ENCODE measurements around the gene AK9. TPM values are rescaled to one million over a fixed set of nuclear protein-coding genes. Genes with fewer than 3 reads are reported as not detected.

The AK9 gene
- total RNA-seq, 5 donors from 2014 or later (not counting 1 experiment from before 2014, with no cell fraction given), result 7.9 to 12.6 (median 10.2) TPM

DNA sequence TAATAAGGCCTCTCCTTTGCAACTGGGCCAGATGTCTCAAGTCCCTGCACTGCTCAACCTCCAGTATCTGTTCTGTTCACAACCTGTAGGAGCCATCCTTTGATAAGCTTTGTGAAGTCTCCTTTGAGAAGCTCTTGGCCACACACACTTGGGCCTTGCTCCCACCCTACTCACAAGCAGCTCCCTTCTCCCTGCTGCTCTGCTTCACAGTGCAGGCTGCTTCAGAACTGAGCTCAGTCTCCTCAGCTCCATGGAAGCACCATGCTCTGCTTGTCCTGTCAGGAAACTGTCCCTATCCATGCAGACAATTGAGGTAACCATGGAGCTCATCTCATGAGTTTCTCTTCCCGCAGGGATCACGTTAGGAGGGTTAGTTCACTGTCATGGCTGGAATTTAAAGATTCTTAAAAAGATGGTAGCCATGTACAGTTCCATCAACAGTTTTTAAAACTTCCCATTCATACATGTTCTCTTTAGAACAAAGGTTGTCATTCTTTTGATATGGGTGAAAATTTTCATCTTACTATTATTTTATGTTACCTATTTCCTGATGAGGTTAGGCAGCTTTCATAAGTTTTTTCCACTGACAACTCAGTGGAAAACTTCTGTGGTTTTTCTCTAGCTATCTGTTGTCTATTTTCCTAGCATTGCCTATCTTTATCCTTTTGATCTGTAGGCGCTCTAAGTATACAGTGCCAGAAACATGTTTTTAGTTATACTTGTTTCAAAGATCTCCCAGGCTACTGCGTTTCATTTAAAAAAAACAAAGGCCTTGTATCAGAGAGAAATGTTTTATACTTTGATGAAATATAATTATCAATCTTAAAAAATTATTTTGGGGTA lies 62.6 kb downstream of the AK9 start:
- ChIA-PET POLR2A (no interaction called here), CTCF (no interaction called here)
- peaks cover 39% of the 10 kb centered on the region for H3K36me3 Mint-ChIP-seq
- no peak for DNase-seq
- Histone ChIP-seq H3K9me3 (peaks cover 3% of the 10 kb centered on the region), H3K4me3 (ENCODE audit: control insufficient read depth in 1 of 2, extremely low read depth in 1 of 2, low read length in 1 of 2) (no peak overlapping the region), H3K36me3 (ENCODE audit: control insufficient read depth in 2 of 2, extremely low read depth in 1 of 2, insufficient read depth in 1 of 2, low read length in 1 of 2) (no peaks in the 10 kb centered on the region), H3K27ac (ENCODE audit: low read length) (no peak overlapping the region), H3K27me3 (replicated peaks in 1 of 2; ENCODE audit: control insufficient read depth in 2 of 2, extremely low read depth in 1 of 2, insufficient read depth in 2 of 2, low read length in 1 of 2) (no peaks in the 10 kb centered on the region), H3K4me1 (ENCODE audit: control insufficient read depth in 1 of 2, extremely low read depth in 1 of 2, insufficient read depth in 2 of 2, low read length in 2 of 2) (peaks cover 5 to 13% of the 10 kb centered on the region in 2 experiments)
- H3K27me3 Mint-ChIP-seq, result no peaks in the 10 kb centered on the region
- peaks cover 5 to 17% (median 11%) of the 10 kb centered on the region in 3 donors for H3K9me3 Mint-ChIP-seq
- H3K27ac Mint-ChIP-seq, result no peak overlapping the region
- H3K4me3 Mint-ChIP-seq, result peak overlapping the region in 1 of 3 donors; percentile 50
- no CpG with 5 or more reads among the region's 4 CpGs for WGBS (ENCODE audit: insufficient coverage)
- H3K4me1 Mint-ChIP-seq, result peaks cover 9 to 17% (median 13%) of the 10 kb centered on the region in 3 donors
- peak in 1 of 4 experiments; percentile 57 for ATAC-seq (replicated peaks in 1 of 4)

- 100% methylated on average over 1 of the region's 2 CpGs for WGBS (ENCODE audit: insufficient coverage)
- CTCF ChIA-PET, result interaction anchor here (0.5 to 0.7 kb wide), 7 partner anchors 16 to 1084 kb away, joined by 3 to 8 read pairs (median 3); no protein-coding TSS in a partner anchor
- Histone ChIP-seq H3K36me3 (ENCODE audit: control insufficient read depth in 2 of 2, extremely low read depth in 1 of 2, insufficient read depth in 1 of 2, low read length in 1 of 2) (no peaks in the 10 kb centered on the region), H3K4me1 (ENCODE audit: control insufficient read depth in 1 of 2, extremely low read depth in 1 of 2, insufficient read depth in 2 of 2, low read length in 2 of 2) (peaks cover 5 to 13% of the 10 kb centered on the region in 2 experiments), H3K4me3 (ENCODE audit: control insufficient read depth in 1 of 2, extremely low read depth in 1 of 2, low read length in 1 of 2) (no peak overlapping the region), H3K27me3 (replicated peaks in 1 of 2; ENCODE audit: control insufficient read depth in 2 of 2, extremely low read depth in 1 of 2, insufficient read depth in 2 of 2, low read length in 1 of 2) (no peaks in the 10 kb centered on the region), H3K9me3 (peaks cover 3% of the 10 kb centered on the region), H3K27ac (ENCODE audit: low read length) (no peak overlapping the region)
- POLR2A ChIA-PET, result interaction anchor here in 1 of 2 donors (0.5 kb wide), 1 partner anchor 16 kb away, joined by 5 read pairs; no protein-coding TSS in a partner anchor
- Mint-ChIP-seq H3K27me3 (no peaks in the 10 kb centered on the region), H3K4me1 (peaks cover 9 to 11% (median 10%) of the 10 kb centered on the region in 3 donors), H3K4me3 (no peak overlapping the region), H3K27ac (no peak overlapping the region), H3K36me3 (peaks cover 22% of the 10 kb centered on the region), H3K9me3 (peaks cover 5 to 17% (median 11%) of the 10 kb centered on the region in 3 donors)
- no peak for ATAC-seq (replicated peaks in 1 of 4)
- DNase-seq, result no peak
Observed at GRCh38 chr6:109626311-109626710, 64.7 kb downstream of the AK9 start.

GRCh38 chr6:109625199-109625598 lies 65.8 kb downstream of the AK9 start:
- Mint-ChIP-seq H3K4me3 (no peak overlapping the region), H3K4me1 (peaks cover 9 to 11% (median 10%) of the 10 kb centered on the region in 3 donors), H3K36me3 (peaks cover 12% of the 10 kb centered on the region), H3K27me3 (no peaks in the 10 kb centered on the region), H3K9me3 (peaks cover 5 to 17% (median 11%) of the 10 kb centered on the region in 3 donors), H3K27ac (no peak overlapping the region)
- no peak for DNase-seq
- Histone ChIP-seq H3K4me3 (ENCODE audit: control insufficient read depth in 1 of 2, extremely low read depth in 1 of 2, low read length in 1 of 2) (no peak overlapping the region), H3K27ac (ENCODE audit: low read length) (no peak overlapping the region), H3K9me3 (peaks cover 3% of the 10 kb centered on the region), H3K4me1 (ENCODE audit: control insufficient read depth in 1 of 2, extremely low read depth in 1 of 2, insufficient read depth in 2 of 2, low read length in 2 of 2) (peaks cover 5 to 13% of the 10 kb centered on the region in 2 experiments), H3K36me3 (ENCODE audit: control insufficient read depth in 2 of 2, extremely low read depth in 1 of 2, insufficient read depth in 1 of 2, low read length in 1 of 2) (no peaks in the 10 kb centered on the region), H3K27me3 (replicated peaks in 1 of 2; ENCODE audit: control insufficient read depth in 2 of 2, extremely low read depth in 1 of 2, insufficient read depth in 2 of 2, low read length in 1 of 2) (no peaks in the 10 kb centered on the region)
- WGBS (ENCODE audit: insufficient coverage), result 100% methylated on average over 4 of the region's 7 CpGs
- ChIA-PET CTCF (no interaction called here), POLR2A (no interaction called here)
- no peak for ATAC-seq (replicated peaks in 1 of 4)

DNA sequence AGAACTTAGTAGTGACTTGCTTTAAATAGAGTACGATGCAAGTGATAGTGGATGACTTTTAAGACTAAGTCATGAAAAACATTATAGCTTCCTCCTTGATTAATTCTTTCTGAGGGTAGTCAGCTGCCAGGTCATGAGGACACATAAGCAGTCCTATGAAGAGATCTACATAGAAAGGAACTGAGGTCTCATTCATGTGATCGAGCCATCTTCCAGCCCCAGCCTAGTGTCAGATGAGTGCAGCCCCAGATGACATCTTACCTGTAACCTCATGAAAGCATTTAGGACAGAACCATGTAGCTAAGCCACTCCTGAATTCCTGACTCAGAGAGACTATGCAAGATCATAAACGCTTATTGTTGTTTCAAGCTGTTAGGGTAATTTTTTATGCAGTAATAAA lies 67.7 kb downstream of the AK9 start:
- Histone ChIP-seq H3K36me3 (ENCODE audit: control insufficient read depth in 2 of 2, extremely low read depth in 1 of 2, insufficient read depth in 1 of 2, low read length in 1 of 2) (no peaks in the 10 kb centered on the region), H3K4me1 (ENCODE audit: control insufficient read depth in 1 of 2, extremely low read depth in 1 of 2, insufficient read depth in 2 of 2, low read length in 2 of 2) (peaks cover 4 to 6% of the 10 kb centered on the region in 2 experiments), H3K9me3 (peaks cover 3% of the 10 kb centered on the region), H3K4me3 (ENCODE audit: control insufficient read depth in 1 of 2, extremely low read depth in 1 of 2, low read length in 1 of 2) (no peak overlapping the region), H3K27me3 (replicated peaks in 1 of 2; ENCODE audit: control insufficient read depth in 2 of 2, extremely low read depth in 1 of 2, insufficient read depth in 2 of 2, low read length in 1 of 2) (no peaks in the 10 kb centered on the region), H3K27ac (ENCODE audit: low read length) (no peak overlapping the region)
- 0% methylated on average over 1 of the region's 3 CpGs for WGBS (ENCODE audit: insufficient coverage)
- ChIA-PET CTCF (no interaction called here), POLR2A (no interaction called here)
- H3K27me3 Mint-ChIP-seq, result no peaks in the 10 kb centered on the region
- ATAC-seq (replicated peaks in 1 of 4), result no peak
- peaks cover 1 to 5% (median 4%) of the 10 kb centered on the region in 3 donors for H3K4me1 Mint-ChIP-seq
- no peak overlapping the region for H3K27ac Mint-ChIP-seq
- peaks cover 5 to 17% (median 11%) of the 10 kb centered on the region in 3 donors for H3K9me3 Mint-ChIP-seq
- peaks cover 8% of the 10 kb centered on the region for H3K36me3 Mint-ChIP-seq
- DNase-seq, result no peak
- no peak overlapping the region for H3K4me3 Mint-ChIP-seq

DNA sequence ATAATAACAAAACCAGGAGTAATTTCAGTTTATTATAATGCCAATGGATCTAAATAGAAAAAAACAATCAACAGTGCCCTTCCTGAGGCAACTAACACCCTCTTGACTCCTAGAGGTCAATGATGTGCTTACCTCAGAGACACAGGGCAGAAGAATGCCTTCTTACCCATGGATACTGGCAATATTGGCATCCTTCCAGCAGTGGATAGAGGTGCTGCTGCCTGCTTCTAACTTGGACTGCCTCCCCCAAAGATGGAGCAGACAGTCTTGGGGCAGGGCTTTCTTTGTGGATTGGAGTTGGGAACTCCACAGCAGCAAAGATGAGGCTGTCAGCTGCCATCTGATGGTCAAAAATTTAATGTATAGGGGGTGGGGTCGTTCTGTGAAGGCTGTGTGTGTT lies 78.7 kb downstream of the AK9 start:
- DNase-seq (no peak), ATAC-seq (replicated peaks in 1 of 4) (no peak)
- no peaks in the 10 kb centered on the region for H3K27me3 ChIP-seq (replicated peaks in 1 of 2; ENCODE audit: control insufficient read depth in 2 of 2, extremely low read depth in 1 of 2, insufficient read depth in 2 of 2, low read length in 1 of 2)
- peaks cover 51% of the 10 kb centered on the region for H3K36me3 Mint-ChIP-seq
- no peaks in the 10 kb centered on the region for H3K9me3 ChIP-seq
- H3K27ac Mint-ChIP-seq, result no peak overlapping the region
- CTCF ChIA-PET, result interaction anchor here in 1 of 2 donors (0.7 kb wide), 1 partner anchor 424 kb away, joined by 3 read pairs; no protein-coding TSS in a partner anchor
- H3K9me3 Mint-ChIP-seq, result peaks cover 0 to 5% (median 5%) of the 10 kb centered on the region in 3 donors
- no peak overlapping the region for H3K27ac ChIP-seq (ENCODE audit: low read length)
- H3K4me1 ChIP-seq (ENCODE audit: control insufficient read depth in 1 of 2, extremely low read depth in 1 of 2, insufficient read depth in 2 of 2, low read length in 2 of 2), result peaks cover 0 to 17% of the 10 kb centered on the region in 2 experiments
- no peak overlapping the region for H3K4me3 ChIP-seq (ENCODE audit: control insufficient read depth in 1 of 2, extremely low read depth in 1 of 2, low read length in 1 of 2)
- peaks cover 5 to 20% (median 10%) of the 10 kb centered on the region in 3 donors for H3K4me1 Mint-ChIP-seq
- no peak overlapping the region for H3K4me3 Mint-ChIP-seq
- POLR2A ChIA-PET, result no interaction called here
- WGBS (ENCODE audit: insufficient coverage), result no CpG with 5 or more reads among the region's 1 CpG
- H3K27me3 Mint-ChIP-seq, result no peaks in the 10 kb centered on the region
- peaks cover 0 to 2% of the 10 kb centered on the region in 2 donors for H3K36me3 ChIP-seq (ENCODE audit: control insufficient read depth in 2 of 2, extremely low read depth in 1 of 2, insufficient read depth in 1 of 2, low read length in 1 of 2)

- H3K36me3 ChIP-seq (ENCODE audit: control insufficient read depth in 2 of 2, extremely low read depth in 1 of 2, insufficient read depth in 1 of 2, low read length in 1 of 2), result peaks cover 0 to 2% of the 10 kb centered on the region in 2 donors
- Mint-ChIP-seq H3K9me3 (peaks cover 0 to 5% (median 5%) of the 10 kb centered on the region in 3 donors), H3K27me3 (no peaks in the 10 kb centered on the region), H3K4me3 (no peak overlapping the region), H3K36me3 (peaks cover 51% of the 10 kb centered on the region), H3K27ac (no peak overlapping the region), H3K4me1 (peaks cover 6 to 24% (median 11%) of the 10 kb centered on the region in 3 donors)
- no CpG with 5 or more reads among the region's 1 CpG for WGBS (ENCODE audit: insufficient coverage)
- H3K27me3 ChIP-seq (replicated peaks in 1 of 2; ENCODE audit: control insufficient read depth in 2 of 2, extremely low read depth in 1 of 2, insufficient read depth in 2 of 2, low read length in 1 of 2), result no peaks in the 10 kb centered on the region
- no peaks in the 10 kb centered on the region for H3K9me3 ChIP-seq
- H3K4me1 ChIP-seq (ENCODE audit: control insufficient read depth in 1 of 2, extremely low read depth in 1 of 2, insufficient read depth in 2 of 2, low read length in 2 of 2), result peaks cover 1 to 23% of the 10 kb centered on the region in 2 experiments
- CTCF ChIA-PET, result no interaction called here
- no peak for DNase-seq
- H3K27ac ChIP-seq (ENCODE audit: low read length), result no peak overlapping the region
- H3K4me3 ChIP-seq (ENCODE audit: control insufficient read depth in 1 of 2, extremely low read depth in 1 of 2, low read length in 1 of 2), result no peak overlapping the region
- no peak for ATAC-seq (replicated peaks in 1 of 4)
- POLR2A ChIA-PET, result interaction anchor here in 1 of 2 donors (0.6 kb wide), 1 partner anchor 585 kb away, joined by 4 read pairs; no protein-coding TSS in a partner anchor
Observed at GRCh38 chr6:109611502-109611901, 79.5 kb downstream of the AK9 start.
